Erythroblast (primary cell): ENCODE measurements around the gene MRE11.

Source experiments
- GATA1 ChIP-seq: IDR thresholded peaks from 2 replicates; pipeline ENCODE4 v1.6.1; 2011; ENCODE audit warnings: low read depth, mild to moderate bottlenecking, control low read depth, low read length, moderate library complexity
- POLR2A ChIP-seq: IDR thresholded peaks from 2 replicates; pipeline ENCODE4 v1.6.1; 2011; ENCODE audit warnings: mild to moderate bottlenecking, low read length

DNA sequence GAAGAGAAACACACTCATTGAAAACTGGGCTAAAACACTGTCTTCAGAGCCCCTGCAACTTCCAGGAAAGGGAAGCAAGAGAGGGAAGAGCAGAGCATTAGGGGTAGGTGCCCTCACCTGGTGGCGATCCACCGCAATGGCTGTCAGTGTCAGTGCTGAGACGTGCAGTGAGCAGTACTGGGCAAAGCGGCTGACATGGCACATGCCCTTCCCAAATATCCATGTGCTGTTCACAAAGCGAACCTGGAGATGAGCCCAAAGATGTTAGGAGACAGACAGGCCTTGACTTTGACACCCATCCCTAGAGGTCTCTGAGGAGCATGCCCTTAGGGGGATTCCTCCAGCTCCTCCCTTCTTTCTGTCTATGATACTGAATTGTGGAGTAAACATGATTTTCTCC is 97.4 kb downstream of the MRE11 start:
- TF ChIP-seq POLR2A, result no peak
- no peak for TF ChIP-seq GATA1
